K562 (cell line): ENCODE results near the gene GGT1. TPM values are rescaled to one million over a fixed set of nuclear protein-coding genes. Genes with fewer than 3 reads are reported as not detected.
"Not testable (repeated sequence)": the region's sequence is repeated elsewhere in the genome, so short reads cannot be mapped to it uniquely, and the experiment has no call there.

ENCODE experiments used
- ATAC-seq: fragments of 200-7000 bp; cut with Tn5 transposase; 3 replicates; pipeline ENCODE4 v1.9.1; 2020; ENCODE audit warnings: moderate library complexity
- BruUV-seq: library from RNA; stranded (reverse); fragments of 400-500 nt; replicated peaks from 2 replicates; lab custom pipeline; 2021; lab: Mats Ljungman, UMichigan
- CTCF ChIA-PET: fragments of 300-600 bp; formaldehyde crosslinking; extraction: SDS; loops from one replicate; lab custom pipeline; 2021; ENCODE audit warnings: low intra/inter-chr PET ratio; lab: Yijun Ruan, JAX
- POLR2A ChIA-PET: fragments of 300-600, 350-650 bp; sonication (Branson Sonifier 250); formaldehyde crosslinking; extraction: SDS; loops from one replicate; lab custom pipeline; 2021; ENCODE audit warnings: antibody characterized with exemption, inconsistent platforms; lab: Yijun Ruan, JAX
- DNase-seq, 4 experiments: peaks; one replicate each; pipeline versions ENCODE4 v3.0.0 to v3.0.0-alpha.2; 2011 to 2018; ENCODE audit warnings: low spot score in 3 of 4, mixed read lengths in 3 of 4; ENCODE audit errors: extremely low read depth in 1 of 4
- FAIRE-seq: peaks from 2 replicates; lab custom pipeline; 2011; peaks lifted over from hg19 to GRCh38; lab: Jason Lieb, UNC
- H2AFZ ChIP-seq: 2 replicates; pipeline ENCODE4 v1.6.0; 2011; ENCODE audit warnings: low read depth, low read length, control low read depth, inconsistent platforms
- H3K27ac ChIP-seq: fragments of 200-600 bp; 3 replicates; pipeline ENCODE4 v1.8.0; 2011; ENCODE audit warnings: low read depth, mild to moderate bottlenecking, control low read depth, inconsistent platforms, low read length, moderate library complexity, mixed read lengths; ENCODE audit errors: extremely low read depth
- H3K27me3 ChIP-seq, 2 experiments: fragments of 300-600 bp in 1 of 2; 2 replicates in 1 of 2; 3 replicates in 1 of 2; pipeline versions ENCODE4 v1.6.0 to v1.8.0; 2011; ENCODE audit warnings: inconsistent platforms in 2 of 2, low read length in 2 of 2, mild to moderate bottlenecking in 1 of 2, mixed read lengths in 1 of 2, moderate library complexity in 1 of 2; ENCODE audit not compliant: control insufficient read depth in 2 of 2, insufficient read depth in 2 of 2
- H3K36me3 ChIP-seq: fragments of 300-600 bp; 3 replicates; pipeline ENCODE4 v1.8.0; 2011; ENCODE audit warnings: mild to moderate bottlenecking, low read length, inconsistent platforms; ENCODE audit not compliant: control insufficient read depth, insufficient read depth
- H3K4me1 ChIP-seq, 2 experiments: fragments of 200-600 bp in 1 of 2; replicated peaks in 1 of 2; 2 replicates in 1 of 2; 3 replicates in 1 of 2; pipeline versions ENCODE4 v1.5.1 to v1.8.0; 2011; ENCODE audit warnings: inconsistent platforms in 2 of 2, low read length in 2 of 2, mild to moderate bottlenecking in 1 of 2, mixed read lengths in 1 of 2, moderate library complexity in 1 of 2; ENCODE audit not compliant: control insufficient read depth in 2 of 2, insufficient read depth in 2 of 2
- H3K4me2 ChIP-seq: 2 replicates; pipeline ENCODE4 v1.6.1; 2011; ENCODE audit warnings: low read length, control low read depth, inconsistent platforms, mixed read lengths; ENCODE audit not compliant: insufficient read depth
- H3K4me3 ChIP-seq: fragments of 200-600 bp; sonication (generic), shearing (Covaris generic); 2 replicates; pipeline ENCODE4 v1.5.1; 2016; ENCODE audit warnings: control low read depth, inconsistent platforms
- H3K79me2 ChIP-seq: fragments of 200-600 bp; 3 replicates; pipeline ENCODE4 v1.8.0; 2011; ENCODE audit warnings: low read length, inconsistent platforms; ENCODE audit not compliant: control insufficient read depth, insufficient read depth
- H3K9ac ChIP-seq, 2 experiments: 2 replicates each; pipeline versions ENCODE4 v1.6.0 to v1.6.1; 2011; ENCODE audit warnings: low read depth in 2 of 2, low read length in 2 of 2, control low read depth in 1 of 2, inconsistent platforms in 1 of 2, mild to moderate bottlenecking in 1 of 2, mixed read lengths in 1 of 2; ENCODE audit not compliant: insufficient read depth in 1 of 2
- H3K9me1 ChIP-seq: one replicate; pipeline ENCODE4 v1.6.0; 2011; ENCODE audit warnings: inconsistent platforms, mild to moderate bottlenecking, low read length, moderate library complexity; ENCODE audit not compliant: control insufficient read depth, insufficient read depth
- H3K9me3 ChIP-seq: replicated peaks from 2 replicates; pipeline ENCODE4 v1.5.1; 2011; ENCODE audit warnings: low read depth, low read length, inconsistent platforms; ENCODE audit not compliant: control insufficient read depth, insufficient read depth
- H4K20me1 ChIP-seq: replicated peaks from 2 replicates; pipeline ENCODE4 v1.6.1; 2011; ENCODE audit warnings: low read length, inconsistent platforms, mixed read lengths; ENCODE audit not compliant: control insufficient read depth, insufficient read depth
- DPF2 ChIP-seq: fragments of 450-650 bp; IDR thresholded peaks from 2 replicates; pipeline ENCODE4 v1.6.1; 2016
- MAFG ChIP-seq: fragments of 450-650 bp; conservative IDR thresholded peaks from 2 replicates; pipeline ENCODE4 v1.6.1; 2016; ENCODE audit warnings: missing genetic modification characterization, missing compliant biosample characterization
- NFE2 ChIP-seq: IDR thresholded peaks from 2 replicates; pipeline ENCODE4 v1.6.1; 2014; ENCODE audit warnings: antibody characterized with exemption, low read depth
- SMARCE1 ChIP-seq: fragments of 450-650 bp; IDR thresholded peaks from 2 replicates; pipeline ENCODE4 v1.7.1; 2016; ENCODE audit warnings: mild to moderate bottlenecking
- ZNF121 ChIP-seq: sonication (generic); formaldehyde crosslinking; conservative IDR thresholded peaks from 2 replicates; pipeline ENCODE4 v1.8.0; 2022; ENCODE audit warnings: missing genetic modification reagents
- ZNF384 ChIP-seq: IDR thresholded peaks from 2 replicates; pipeline ENCODE4 v1.6.1; 2012; ENCODE audit warnings: low read depth, low read length, improper control_type of control experiment
- WGBS: fragments of 100-300 bp; shearing (Covaris generic); methylation state at CpG from one replicate; pipeline ENCODE4 v1.1.6; 2016; ENCODE audit warnings: low coverage, mixed read lengths; ENCODE audit not compliant: insufficient coverage; ENCODE audit errors: missing lambda C conversion rate; 5-methylcytosine and 5-hydroxymethylcytosine counted together
- in situ Hi-C: fragments of 300-500 bp; cut with MboI; formaldehyde crosslinking; loops from 4 replicates; pipeline ENCODE4 v1.15.0; 2018; ENCODE audit warnings: inconsistent platforms, mixed read lengths
- intact Hi-C: fragments of 100-400 bp; cut with micrococcal nuclease; formaldehyde crosslinking; loops from 2 replicates; pipeline ENCODE4 v1.14.2; 2022
- polyA plus RNA-seq, 8 experiments: library from polyadenylated mRNA; depleted of rRNA in 4 of 8; stranded (reverse) in 5 of 8; unstranded in 3 of 8; fragments of >200 nt; fragmentation: Nextera tagmentation in 2 of 8; fragmentation: Illumina TruSeq in 1 of 8; extraction: Ambion mirVana in 2 of 8; extraction: Trizol in 1 of 8; gene quantifications; 2 replicates each; pipeline versions ENCODE4 v1.2.1 to v1.2.3, GENCODE V29; 2011 to 2014; ENCODE audit warnings: inconsistent platforms in 1 of 8, missing spikeins in 1 of 8
- total RNA-seq, 7 experiments: library from RNA; depleted of rRNA in 6 of 7; stranded (reverse); fragments of >200 nt in 6 of 7; fragmentation: Illumina TruSeq in 2 of 7; extraction: Trizol in 2 of 7; gene quantifications; 2 replicates each; pipeline versions ENCODE4 v1.2.1 to v1.2.3, GENCODE V29; 2011 to 2021; ENCODE audit warnings: low replicate concordance in 1 of 7

GGT1 gene
- total and polyA plus RNA-seq, 9 of the 15 experiments (the other 6 are each of a cell fraction or from before 2014, with no cell fraction given): 0.46 to 11.8 (median 6.9) TPM

DNA sequence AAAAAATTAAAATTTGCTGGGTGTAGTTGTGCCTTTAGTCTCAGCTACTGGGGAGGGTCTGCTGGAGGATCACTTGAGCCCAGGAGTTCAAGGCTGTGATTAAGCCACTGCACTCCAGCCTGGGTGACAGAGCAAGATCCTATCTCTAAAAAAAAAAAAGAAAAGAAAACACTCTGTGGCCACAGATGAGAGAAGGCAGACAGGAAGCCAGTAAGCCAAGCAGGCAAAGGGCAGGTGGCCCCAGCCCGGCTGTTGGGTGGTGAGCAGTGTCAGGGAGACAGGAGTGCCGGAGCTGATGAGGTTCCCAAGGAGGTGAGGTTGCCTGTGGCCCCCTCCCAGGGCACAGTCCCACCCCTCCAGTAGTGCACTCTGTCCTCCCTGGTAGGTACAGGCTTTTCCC lies 19.6 kb downstream of the GGT1 start:
- ATAC-seq, H3K9ac ChIP-seq, intact Hi-C loops, H3K4me2 ChIP-seq, H2AFZ ChIP-seq, H3K9me3 ChIP-seq, FAIRE-seq, BruUV-seq, CTCF ChIA-PET, H3K27ac ChIP-seq, H3K4me1 ChIP-seq, H3K4me3 ChIP-seq, POLR2A ChIA-PET, H3K36me3 ChIP-seq, in situ Hi-C loops, H3K9me1 ChIP-seq, H3K79me2 ChIP-seq, H4K20me1 ChIP-seq, H3K27me3 ChIP-seq: not testable (repeated sequence)
- WGBS: 7% methylated on average over 2 of the region's 2 CpGs
- peak in 3 of 4 experiments; percentile 13 to 25 (median 15) for DNase-seq
- TF ChIP-seq MAFG (tag) (0 out of 2 replicates have a peak, but pooled peaks have one; percentile 24), ZNF121 (CRISPR knock-in tag) (peak; percentile 4; the same call in 1 of the 2 replicates), ZNF384 (peak; percentile 76), DPF2 (0 out of 2 replicates have a peak, but pooled peaks have one; percentile 30), NFE2 (peak; percentile 48; the same call in 1 of the 2 replicates), SMARCE1 (peak; percentile 53; the same call in 1 of the 2 replicates)

GRCh38 chr22:24627911-24628310 lies 24.9 kb downstream of the GGT1 start:
- DNase-seq, POLR2A ChIA-PET, H3K27ac ChIP-seq, H3K4me3 ChIP-seq, H4K20me1 ChIP-seq, in situ Hi-C loops, FAIRE-seq, H3K36me3 ChIP-seq, H3K9me1 ChIP-seq, CTCF ChIA-PET, H3K9ac ChIP-seq, H3K4me2 ChIP-seq, H2AFZ ChIP-seq, intact Hi-C loops, H3K27me3 ChIP-seq, ATAC-seq, H3K9me3 ChIP-seq, H3K79me2 ChIP-seq, BruUV-seq: not testable (repeated sequence)
- peaks cover 4 to 17% of the 10 kb centered on the region in 2 experiments; a peak in 3 of 5 replicates for H3K4me1 ChIP-seq
- 0% methylated on average over 1 of the region's 16 CpGs for WGBS
